ENCODE measurements around the gene CAPN11.

CAPN11 gene

DNA sequence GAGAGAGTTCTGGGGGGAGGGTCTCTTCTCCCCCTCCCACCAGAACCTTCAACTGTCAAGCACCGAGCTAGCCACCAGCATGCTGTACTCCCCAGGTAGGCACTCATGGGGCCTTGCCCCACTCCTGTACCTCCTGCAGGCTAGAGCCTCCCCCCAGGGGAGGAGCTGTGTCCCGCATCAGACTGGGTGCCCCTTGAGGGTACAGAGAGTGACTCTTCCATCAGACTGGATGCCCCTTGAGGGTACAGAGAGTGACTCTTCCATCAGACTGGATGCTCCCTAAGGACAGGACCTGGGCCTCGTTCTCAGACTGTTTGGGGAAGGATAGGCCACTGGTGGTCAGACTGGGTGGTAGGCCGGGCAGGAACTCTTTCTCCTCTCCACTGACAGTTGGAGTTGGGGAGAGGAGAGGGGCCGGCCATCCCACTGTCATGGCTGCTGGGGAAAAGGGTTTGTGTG lies at the start of gene CAPN11:
TSS of gene CAPN11 (plus strand) at position 51 of the 459 bp plus-strand sequence. CDS start at position 80, 29 bp downstream.
- DNase-seq = no peak

DNA sequence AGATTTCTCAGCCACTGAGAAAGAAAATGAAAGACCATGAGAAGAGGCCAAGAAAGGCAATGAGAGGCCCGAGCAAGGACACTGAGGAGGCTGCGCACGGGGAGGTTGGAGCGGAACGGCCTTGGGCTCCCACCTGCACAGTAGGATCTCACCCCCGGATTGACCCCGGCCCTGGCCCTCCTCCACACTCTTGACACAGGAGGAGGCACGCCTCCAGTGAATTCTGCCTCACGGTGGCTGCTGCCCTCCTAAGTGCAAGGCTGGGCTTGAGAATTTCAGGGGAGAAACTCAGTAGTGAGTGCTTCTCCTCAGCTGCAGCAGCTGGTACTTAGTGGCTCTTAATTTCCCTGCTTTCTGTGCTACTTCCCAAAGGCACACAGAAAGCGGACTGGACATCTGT lies 49.4 kb upstream of the CAPN11 start:
- DNase-seq = no peak

- DNase-seq = no peak
Observed at GRCh38 chr6:44110005-44110676, 48.5 kb upstream of the CAPN11 start.

GRCh38 chr6:44110966-44111365 lies 47.7 kb upstream of the CAPN11 start:
- DNase-seq = no peak

GRCh38 chr6:44111434-44112417 lies 46.9 kb upstream of the CAPN11 start:
- no peak for DNase-seq

DNA sequence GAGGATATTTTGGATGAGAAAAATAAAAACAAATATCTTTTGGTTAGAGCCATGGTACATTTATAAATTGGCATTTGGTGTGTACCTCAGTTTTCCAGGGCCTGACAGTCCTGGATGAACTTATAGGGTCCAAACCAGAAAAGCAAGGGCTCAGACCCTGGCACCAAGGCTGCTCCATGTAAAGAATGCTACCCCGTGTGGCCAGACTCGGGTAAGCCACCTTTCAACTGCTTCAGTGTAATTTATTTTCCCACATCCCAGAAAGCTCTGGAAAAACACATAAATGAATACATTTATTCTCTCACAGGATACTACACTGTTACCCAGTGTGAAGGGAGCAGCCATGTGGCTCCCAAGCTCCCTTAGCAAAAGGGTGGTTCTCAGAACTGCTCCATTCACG lies 45.2 kb upstream of the CAPN11 start:
- DNase-seq = no peak

DNA sequence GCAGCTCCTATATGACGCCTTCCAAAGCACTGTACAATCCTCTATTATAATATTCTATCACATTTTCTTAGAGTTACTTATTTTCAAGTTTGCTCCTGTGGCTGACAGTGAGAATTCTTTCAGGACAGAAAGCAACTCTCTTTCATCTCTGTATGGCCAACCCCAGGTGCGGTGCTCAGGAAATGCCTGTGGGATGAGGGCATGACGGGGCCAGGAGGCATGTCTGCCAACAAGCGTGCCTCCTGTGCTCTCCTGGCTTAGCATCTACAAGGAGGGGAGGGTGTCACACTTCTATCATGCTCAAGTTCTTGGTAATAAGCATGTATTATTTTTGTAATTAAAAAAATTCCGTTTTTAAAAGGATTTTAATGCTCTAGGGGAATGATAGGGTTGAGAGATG lies 42.8 kb upstream of the CAPN11 start:
- DNase-seq = no peak

DNA sequence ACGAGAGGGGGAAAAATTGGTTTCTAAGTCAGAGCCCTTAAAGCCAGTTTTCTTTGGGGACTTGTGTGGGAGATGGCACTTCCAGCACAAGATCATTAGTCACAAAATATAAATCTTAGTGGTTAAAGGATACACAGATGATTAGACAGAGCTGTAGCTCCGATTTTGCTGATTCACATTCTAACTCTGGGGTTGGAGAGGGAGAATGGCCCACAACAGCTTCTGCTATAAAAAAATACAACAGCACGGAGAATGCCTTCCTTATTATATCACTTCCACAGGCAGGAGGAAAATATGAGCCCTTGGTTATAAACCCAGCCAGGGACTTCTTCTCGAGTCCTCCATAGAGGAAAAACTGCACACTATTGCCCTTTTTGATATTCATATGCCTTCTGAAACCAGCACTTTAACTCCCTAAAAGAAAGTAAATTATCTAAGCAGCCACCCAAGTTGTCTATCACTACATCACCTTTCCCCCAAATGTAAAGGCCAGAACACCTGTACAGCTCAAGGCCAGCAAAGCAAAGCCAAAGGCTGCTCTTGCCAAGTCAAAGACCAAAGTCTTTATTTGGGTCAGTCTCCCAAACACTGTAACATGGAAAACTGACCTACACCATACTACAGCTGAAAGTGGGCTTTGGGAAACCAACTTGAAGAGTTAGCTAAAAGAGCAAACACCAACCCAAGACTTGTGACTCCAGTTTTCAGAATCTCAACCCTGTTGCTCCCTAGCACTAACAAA lies 41.8 kb upstream of the CAPN11 start:
- DNase-seq = no peak

- peak; percentile 32 for DNase-seq
Observed at GRCh38 chr6:44117397-44118128, 41.1 kb upstream of the CAPN11 start.

DNA sequence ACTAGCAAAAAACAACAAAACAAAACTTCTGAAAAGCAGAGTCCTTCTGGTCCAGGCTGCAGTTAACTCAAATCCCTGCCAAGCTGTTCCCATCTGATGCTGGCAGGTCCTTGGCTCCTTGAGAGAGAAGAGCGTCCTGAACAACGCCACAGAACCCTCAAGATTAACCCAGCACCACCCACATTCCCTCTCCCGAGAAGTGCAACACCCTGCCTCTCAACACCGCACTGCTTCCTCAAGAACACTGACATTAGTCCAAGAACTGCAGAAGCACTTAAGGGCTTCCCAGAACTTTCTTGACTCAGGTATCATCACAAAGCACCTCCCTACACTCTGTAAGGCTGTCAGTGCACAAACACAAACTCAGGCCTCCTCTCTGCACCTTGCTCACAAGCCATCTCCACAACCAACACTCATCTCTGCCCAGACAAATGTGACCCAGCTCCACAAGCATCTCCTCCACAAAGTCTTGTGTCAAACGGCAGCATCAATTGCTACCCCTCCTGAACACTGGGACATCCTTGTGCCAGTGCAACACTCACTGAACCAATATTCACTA lies 38.8 kb upstream of the CAPN11 start:
- DNase-seq = no peak

DNA sequence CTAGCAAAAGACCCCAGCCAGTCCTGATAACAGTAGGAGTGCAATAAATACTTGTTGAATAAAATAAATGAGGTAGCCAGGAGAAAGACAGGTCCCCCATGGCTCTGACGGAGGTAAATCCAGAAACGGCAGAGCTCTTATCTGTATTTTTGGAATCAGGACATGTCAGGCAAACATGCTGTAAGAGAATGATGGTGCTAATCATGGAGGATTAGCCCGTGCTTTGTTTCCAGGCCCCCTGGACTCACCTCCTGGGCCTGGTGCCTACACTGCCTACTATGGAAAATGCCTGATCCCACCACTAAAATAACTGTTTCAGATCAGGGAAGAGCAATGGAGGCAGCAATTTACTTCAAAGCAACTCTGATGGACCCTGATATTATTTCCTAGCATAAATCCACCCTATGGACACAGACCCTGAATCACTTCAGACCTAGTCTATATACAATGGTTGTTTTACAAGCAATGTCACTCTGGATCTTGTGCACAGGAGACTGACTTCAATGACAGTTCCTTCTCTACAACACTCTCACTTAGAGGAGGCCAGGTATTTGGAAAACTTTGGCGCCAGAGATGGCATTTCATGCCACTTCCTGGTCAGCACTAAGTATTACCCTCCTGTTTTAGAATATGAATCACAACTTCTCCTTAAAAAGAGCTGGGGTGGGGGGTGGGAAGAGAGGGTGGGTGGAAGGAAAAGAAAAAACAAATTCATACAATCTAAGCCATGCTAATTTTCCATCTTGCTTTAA lies 37.8 kb upstream of the CAPN11 start:
- DNase-seq = no peak

DNA sequence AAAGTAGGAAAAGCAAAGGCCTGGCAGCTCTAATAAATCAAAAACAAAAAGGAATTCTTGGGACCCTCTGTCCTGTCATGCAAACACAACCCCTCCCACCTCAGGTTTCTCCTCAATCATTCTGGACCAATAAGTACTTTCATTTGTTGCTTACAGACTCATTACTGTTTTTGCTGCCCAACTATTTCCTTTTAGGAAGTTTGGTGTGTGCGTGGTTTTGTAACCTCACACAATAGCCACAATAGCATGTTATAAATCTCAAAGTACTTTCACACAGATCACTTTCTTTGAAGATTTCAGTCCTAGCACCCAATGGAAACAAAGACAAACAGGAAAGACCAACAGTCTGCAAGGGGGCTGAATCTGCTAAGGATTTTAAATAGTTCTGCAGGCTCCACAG lies 35.8 kb upstream of the CAPN11 start:
- no peak for DNase-seq

GRCh38 chr6:44123544-44123943 lies 35.1 kb upstream of the CAPN11 start:
- no peak for DNase-seq

- DNase-seq = no peak
Observed at GRCh38 chr6:44126320-44127149, 32.1 kb upstream of the CAPN11 start.

- DNase-seq = no peak
Observed at GRCh38 chr6:44127186-44128019, 31.2 kb upstream of the CAPN11 start, which contains the start of the genes MRPL14 and TMEM63B. Gene MRPL14, minus strand, starts transcription at chr6:44127452. Its CDS starts 10,841 bp downstream, at chr6:44116611. Gene TMEM63B, plus strand, starts transcription at chr6:44127554. Its CDS starts 7,031 bp downstream, at chr6:44134585.

- no peak for DNase-seq
Observed at GRCh38 chr6:44128020-44128917, 30.4 kb upstream of the CAPN11 start.

DNA sequence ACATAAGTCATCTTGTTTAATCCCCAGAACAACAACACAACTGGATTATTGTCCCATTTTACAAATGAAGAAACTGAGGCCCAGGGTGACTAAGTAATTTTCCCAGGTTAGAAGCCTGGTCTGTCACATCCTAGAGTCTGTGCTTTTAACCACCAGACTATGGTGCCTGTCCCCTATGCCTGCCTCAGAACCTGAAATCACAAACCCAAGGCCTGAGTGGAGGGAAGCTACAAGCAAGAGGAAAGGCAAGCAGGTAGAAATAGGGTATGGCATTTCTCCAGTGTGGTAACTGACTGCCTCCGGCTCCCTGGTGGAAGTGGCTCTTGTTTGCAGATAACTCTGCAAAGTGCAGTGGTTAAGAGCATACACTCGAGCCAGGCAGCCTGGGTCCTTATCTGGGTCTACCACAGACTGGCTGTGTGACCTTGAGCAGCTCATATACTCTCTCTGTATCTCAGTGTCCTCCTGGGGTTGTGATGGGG lies 28.7 kb upstream of the CAPN11 start:
- DNase-seq = no peak

- peak; percentile 35 for DNase-seq
Observed at GRCh38 chr6:44131892-44132291, 26.7 kb upstream of the CAPN11 start.

All from NCI-H2029 treated with DMSO at 0.1 percent for 48 hours (cell line).